Mesendoderm (in vitro differentiated cells): ENCODE results near the gene RSPH1.
"Not testable (repeated sequence)": the region's sequence is repeated elsewhere in the genome, so short reads cannot be mapped to it uniquely, and the experiment has no call there.

Experiments
- DNase-seq: peaks from one replicate; pipeline ENCODE4 v3.0.0; 2013
- H2AK5ac ChIP-seq: 2 replicates; pipeline ENCODE4 v1.6.1; 2013; ENCODE audit warnings: low read length, inconsistent platforms
- H2BK120ac ChIP-seq: 2 replicates; pipeline ENCODE4 v1.6.1; 2013; ENCODE audit warnings: low read depth, mild to moderate bottlenecking, low read length, moderate library complexity, mixed read lengths
- H2BK15ac ChIP-seq: replicated peaks from 2 replicates; pipeline ENCODE4 v1.6.1; 2013; ENCODE audit warnings: low read depth, mild to moderate bottlenecking, moderate library complexity
- H2BK5ac ChIP-seq: 2 replicates; pipeline ENCODE4 v1.6.1; 2013; ENCODE audit warnings: low read length, inconsistent platforms
- H3K18ac ChIP-seq: 2 replicates; pipeline ENCODE4 v1.6.1; 2013; ENCODE audit warnings: mild to moderate bottlenecking, low read length, mixed read lengths
- H3K23ac ChIP-seq: one replicate; pipeline ENCODE4 v1.6.1; 2013; ENCODE audit warnings: low read length
- H3K27ac ChIP-seq: 2 replicates; pipeline ENCODE4 v1.5.1; 2013; ENCODE audit warnings: low read depth, mild to moderate bottlenecking, inconsistent platforms, low read length, moderate library complexity
- H3K27me3 ChIP-seq: 2 replicates; pipeline ENCODE4 v1.6.1; 2013; ENCODE audit warnings: low read length, control low read depth, mild to moderate bottlenecking, inconsistent platforms; ENCODE audit not compliant: insufficient read depth, poor library complexity
- H3K36me3 ChIP-seq: 2 replicates; pipeline ENCODE4 v1.6.1; 2013; ENCODE audit warnings: low read length, inconsistent platforms; ENCODE audit not compliant: control insufficient read depth, insufficient read depth
- H3K4ac ChIP-seq: one replicate; pipeline ENCODE4 v1.6.1; 2013; ENCODE audit warnings: low read depth, mild to moderate bottlenecking, low read length, moderate library complexity
- H3K4me1 ChIP-seq: 2 replicates; pipeline ENCODE4 v1.6.1; 2013; ENCODE audit warnings: low read depth, low read length, inconsistent platforms; ENCODE audit not compliant: control insufficient read depth
- H3K4me2 ChIP-seq: 2 replicates; pipeline ENCODE4 v1.6.1; 2013; ENCODE audit warnings: low read length
- H3K4me3 ChIP-seq: 2 replicates; pipeline ENCODE4 v1.5.1; 2013; ENCODE audit warnings: mild to moderate bottlenecking, low read length
- H3K56ac ChIP-seq: one replicate; pipeline ENCODE4 v1.6.1; 2013; ENCODE audit warnings: low read length
- H3K79me1 ChIP-seq: 2 replicates; pipeline ENCODE4 v1.6.1; 2013; ENCODE audit warnings: low read length, inconsistent platforms
- H3K79me2 ChIP-seq: 2 replicates; pipeline ENCODE4 v1.6.1; 2013; ENCODE audit warnings: mild to moderate bottlenecking, low read length; ENCODE audit not compliant: control insufficient read depth, insufficient read depth
- H3K9ac ChIP-seq: 2 replicates; pipeline ENCODE4 v1.6.1; 2013; ENCODE audit warnings: low read length, inconsistent platforms
- H4K5ac ChIP-seq: one replicate; pipeline ENCODE4 v1.6.1; 2013; ENCODE audit warnings: low read length
- H4K8ac ChIP-seq: one replicate; pipeline ENCODE4 v1.6.1; 2013; ENCODE audit warnings: low read depth, mild to moderate bottlenecking, control low read depth, low read length, moderate library complexity
- WGBS: extraction: QIAGEN DNeasy Blood & Tissue Kit; methylation state at CpG from one replicate; pipeline ENCODE4 v1.1.7; 2013; ENCODE audit warnings: low lambda C conversion rate, missing lambda C conversion rate; ENCODE audit not compliant: insufficient coverage; ENCODE audit errors: extremely low coverage; 5-methylcytosine and 5-hydroxymethylcytosine counted together

Gene RSPH1

DNA sequence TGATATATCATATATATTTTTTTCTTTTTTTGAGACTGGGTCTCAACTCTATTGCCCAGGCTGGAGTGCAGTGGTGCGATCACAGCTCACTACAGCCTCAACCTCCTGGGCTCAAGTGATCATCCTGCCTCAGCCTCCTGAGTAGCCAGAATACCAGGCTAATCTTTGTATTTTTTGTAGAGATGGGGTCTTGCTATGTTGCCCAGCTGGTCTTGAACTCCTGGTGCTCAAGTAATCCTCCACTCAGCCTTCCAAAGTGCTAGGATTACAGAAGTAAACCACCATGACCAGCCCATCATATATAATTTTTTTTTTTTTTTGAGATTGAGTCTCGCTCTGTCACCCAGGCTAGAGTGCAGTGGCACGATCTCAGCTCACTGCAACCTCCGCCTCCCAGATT, 26.3 kb downstream of the RSPH1 start:
- not testable (repeated sequence) for H2BK5ac ChIP-seq, H3K79me1 ChIP-seq, H3K27me3 ChIP-seq, H2AK5ac ChIP-seq, DNase-seq, H2BK15ac ChIP-seq, H2BK120ac ChIP-seq, H3K4me3 ChIP-seq, H3K36me3 ChIP-seq, H3K27ac ChIP-seq, H3K23ac ChIP-seq, H3K9ac ChIP-seq, H3K79me2 ChIP-seq, H3K4ac ChIP-seq, H4K8ac ChIP-seq, H3K56ac ChIP-seq, H3K18ac ChIP-seq, H4K5ac ChIP-seq, H3K4me2 ChIP-seq
- peaks cover 14% of the 10 kb centered on the region for H3K4me1 ChIP-seq
- no CpG with 5 or more reads among the region's 4 CpGs for WGBS

DNA sequence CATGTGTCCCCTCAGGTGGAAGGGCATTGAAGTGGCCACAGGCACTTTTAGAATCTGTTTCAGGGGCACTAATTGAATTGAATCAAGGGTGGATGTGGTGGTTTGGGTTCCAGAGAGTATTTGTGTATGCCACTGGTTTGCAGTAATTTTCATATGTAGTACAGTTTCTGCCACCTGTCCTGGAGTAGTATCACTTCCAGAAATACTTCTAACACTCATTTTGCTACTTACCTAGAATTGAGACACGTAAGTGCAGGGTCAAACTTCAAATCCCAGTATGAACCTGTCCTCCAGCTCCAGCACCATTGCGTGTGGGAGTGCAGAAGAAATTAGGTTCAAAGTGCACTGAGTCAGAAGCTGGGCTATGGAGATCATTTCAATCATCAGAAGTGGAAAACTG, 26.8 kb downstream of the RSPH1 start:
- no peak overlapping the region for H2BK15ac ChIP-seq
- H3K79me1 ChIP-seq = no peaks in the 10 kb centered on the region
- H3K18ac ChIP-seq = peak overlapping the region; percentile 32
- H3K4me3 ChIP-seq = no peak overlapping the region
- H2BK120ac ChIP-seq = no peak overlapping the region
- H3K27ac ChIP-seq = no peak overlapping the region
- peak overlapping the region; percentile 60 for H2AK5ac ChIP-seq
- no peak for DNase-seq
- peak overlapping the region; percentile 9 for H3K23ac ChIP-seq
- no CpG with 5 or more reads among the region's 2 CpGs for WGBS
- H3K27me3 ChIP-seq = no peaks in the 10 kb centered on the region
- H3K79me2 ChIP-seq = no peaks in the 10 kb centered on the region
- H4K8ac ChIP-seq = no peak overlapping the region
- H3K4me2 ChIP-seq = no peak overlapping the region
- no peaks in the 10 kb centered on the region for H3K36me3 ChIP-seq
- no peak overlapping the region for H3K4ac ChIP-seq
- no peak overlapping the region for H3K9ac ChIP-seq
- H3K56ac ChIP-seq = peak overlapping the region; percentile 52
- peak overlapping the region; percentile 0 for H2BK5ac ChIP-seq
- no peak overlapping the region for H4K5ac ChIP-seq
- peaks cover 14% of the 10 kb centered on the region for H3K4me1 ChIP-seq

DNA sequence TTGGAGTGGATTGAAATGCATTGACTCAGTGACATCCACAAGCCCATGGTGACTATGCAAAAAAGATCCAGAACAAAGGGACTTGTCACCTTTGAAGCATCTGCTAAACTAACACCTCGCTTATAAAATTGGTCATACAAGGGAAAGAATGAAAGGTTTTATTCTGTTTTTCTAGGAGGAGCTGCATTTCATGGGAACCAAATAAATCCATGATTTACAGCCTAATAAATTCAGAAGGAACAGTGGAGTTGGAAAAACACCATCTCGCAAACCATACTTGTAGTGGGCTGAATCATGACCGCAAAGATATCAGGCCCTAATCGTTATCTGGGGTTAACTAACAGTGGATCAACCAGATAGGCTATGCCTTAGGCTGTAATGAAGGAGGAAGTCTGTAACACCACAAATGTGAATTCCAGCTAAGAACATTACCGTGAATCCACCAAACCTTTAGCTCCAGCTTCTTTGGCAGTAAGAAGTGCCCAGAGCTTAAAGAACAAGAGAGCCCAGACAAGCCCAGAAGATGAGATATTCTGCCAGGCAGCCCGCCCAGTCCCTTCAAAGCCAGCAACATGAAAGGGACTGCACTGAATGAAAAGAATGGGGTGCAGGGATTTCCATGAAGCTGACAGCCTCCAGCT, 27.4 kb downstream of the RSPH1 start:
- Histone ChIP-seq H3K4me1 (peaks cover 11% of the 10 kb centered on the region), H3K4ac (no peak overlapping the region), H3K36me3 (no peaks in the 10 kb centered on the region), H3K4me2 (no peak overlapping the region), H3K4me3 (no peak overlapping the region), H2BK15ac (no peak overlapping the region), H3K79me2 (no peaks in the 10 kb centered on the region), H4K8ac (no peak overlapping the region), H3K79me1 (no peaks in the 10 kb centered on the region), H3K56ac (peak overlapping the region; percentile 52), H2BK5ac (peak overlapping the region; percentile 0), H2AK5ac (no peak overlapping the region), H3K9ac (no peak overlapping the region), H3K23ac (no peak overlapping the region), H4K5ac (no peak overlapping the region), H3K27me3 (no peaks in the 10 kb centered on the region), H3K18ac (peak overlapping the region; percentile 32), H2BK120ac (no peak overlapping the region), H3K27ac (no peak overlapping the region)
- WGBS = no CpG with 5 or more reads among the region's 6 CpGs
- DNase-seq = peak; percentile 76

DNA sequence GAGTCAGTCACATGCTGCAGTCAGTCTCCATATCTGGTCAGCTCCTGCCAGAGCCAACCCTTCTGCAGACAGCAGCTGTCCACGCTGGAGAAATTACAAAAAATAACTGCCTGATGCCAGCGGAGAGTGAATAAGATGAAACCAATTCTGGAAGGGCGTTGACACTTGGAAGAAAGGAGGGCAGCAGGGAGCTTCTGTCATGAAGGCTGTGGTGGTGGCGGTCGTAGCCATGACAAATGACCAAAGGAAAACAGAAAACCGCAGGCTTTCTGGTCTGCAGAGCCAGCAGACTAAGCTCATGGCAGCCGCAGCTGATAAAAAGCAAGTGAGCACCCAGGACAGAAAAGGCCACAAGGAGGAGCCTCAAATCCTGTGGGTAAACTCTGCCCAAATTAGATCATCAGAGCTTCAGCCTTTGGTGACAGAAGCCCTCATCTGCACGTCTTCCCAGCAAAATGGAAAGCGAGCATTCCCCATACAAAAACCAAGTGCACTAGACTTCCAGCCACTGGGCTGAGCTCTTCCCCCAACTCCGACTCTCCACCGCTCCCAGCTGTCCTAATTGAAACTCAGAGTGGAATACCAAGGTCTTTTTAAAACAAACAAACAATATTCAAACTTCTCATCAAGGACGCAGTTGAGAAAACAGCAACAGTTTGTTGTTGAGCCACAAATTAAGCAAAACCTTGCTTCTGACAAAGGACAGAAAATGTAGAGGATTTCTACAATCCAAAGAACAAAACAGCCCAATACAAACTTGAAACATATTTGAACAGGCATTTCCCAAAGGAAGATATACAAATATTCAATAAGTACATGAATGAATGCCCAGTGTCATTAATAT, 28.7 kb downstream of the RSPH1 start:
- Histone ChIP-seq H3K18ac (peak overlapping the region; percentile 8), H3K79me2 (no peaks in the 10 kb centered on the region), H3K36me3 (no peaks in the 10 kb centered on the region), H3K4ac (no peak overlapping the region), H3K79me1 (no peaks in the 10 kb centered on the region), H3K4me3 (no peak overlapping the region), H3K27ac (no peak overlapping the region), H3K23ac (no peak overlapping the region), H4K5ac (no peak overlapping the region), H2AK5ac (no peak overlapping the region), H3K4me2 (no peak overlapping the region), H3K9ac (no peak overlapping the region), H2BK5ac (no peak overlapping the region), H3K4me1 (peaks cover 15% of the 10 kb centered on the region), H3K56ac (peak overlapping the region; percentile 11), H2BK120ac (no peak overlapping the region), H2BK15ac (no peak overlapping the region), H4K8ac (no peak overlapping the region), H3K27me3 (no peaks in the 10 kb centered on the region)
- WGBS = no CpG with 5 or more reads among the region's 12 CpGs
- DNase-seq = peak; percentile 88

DNA sequence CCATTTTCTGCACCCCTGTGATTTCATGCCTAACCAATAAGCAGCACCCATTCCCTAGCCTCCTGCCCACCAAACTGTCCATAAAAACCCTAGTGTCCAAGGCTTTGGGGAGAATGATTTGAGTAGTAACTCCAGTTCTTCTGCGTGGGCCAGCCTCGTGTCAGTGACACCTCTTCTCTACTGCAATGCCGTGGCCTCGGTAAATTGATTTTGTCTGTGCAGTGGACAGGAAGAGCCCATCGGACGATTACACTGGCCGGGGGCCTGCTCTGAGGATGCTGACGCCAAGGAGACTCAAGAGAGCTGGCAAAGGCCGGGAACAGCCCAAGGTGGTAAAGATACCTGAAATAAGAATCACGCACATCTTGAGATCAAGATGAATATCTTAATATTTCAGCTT, 29.3 kb downstream of the RSPH1 start:
- WGBS = no CpG with 5 or more reads among the region's 10 CpGs
- Histone ChIP-seq H4K5ac (no peak overlapping the region), H3K9ac (no peak overlapping the region)

More for the DNA sequence above, 29.3 kb downstream of the RSPH1 start:
- Histone ChIP-seq H3K4me2 (no peak overlapping the region), H2BK5ac (no peak overlapping the region), H3K18ac (no peak overlapping the region), H3K79me1 (no peaks in the 10 kb centered on the region), H2AK5ac (no peak overlapping the region), H3K4me3 (no peak overlapping the region), H3K27ac (no peak overlapping the region), H3K23ac (no peak overlapping the region), H2BK120ac (no peak overlapping the region), H2BK15ac (no peak overlapping the region), H3K4ac (no peak overlapping the region), H4K8ac (no peak overlapping the region), H3K79me2 (no peaks in the 10 kb centered on the region), H3K36me3 (no peaks in the 10 kb centered on the region), H3K4me1 (peaks cover 20% of the 10 kb centered on the region), H3K56ac (no peak overlapping the region), H3K27me3 (no peaks in the 10 kb centered on the region)
- no peak for DNase-seq
